HL-60 (cell line): ENCODE results near the gene CREB3L1.

ENCODE experiments used
- CTCF ChIP-seq: IDR thresholded peaks from one replicate; pipeline ENCODE4 v1.5.1; 2011; ENCODE audit warnings: low read length, control low read depth, inconsistent platforms; ENCODE audit not compliant: insufficient read depth
- SPI1 ChIP-seq: IDR thresholded peaks from 2 replicates; pipeline ENCODE4 v1.6.1; 2012; ENCODE audit warnings: low read depth, mild to moderate bottlenecking, borderline replicate concordance

GRCh38 chr11:46370253-46370652, 92.8 kb downstream of the CREB3L1 start:
- TF ChIP-seq CTCF: no peak
- no peak for TF ChIP-seq SPI1
